ENCODE measurements around the gene PTPRM.

GRCh38 chr18:8121101-8121500 lies 554.0 kb downstream of the PTPRM start:
- TF ChIP-seq YY1 (IDR thresholded peaks at IDR 0.05; ENCODE audit: insufficient read depth, insufficient read length), result no peak
- TF ChIP-seq ZNF274 (IDR thresholded peaks at IDR 0.05; ENCODE audit: low read depth, low read length), result no peak
- no peak for TF ChIP-seq SUZ12 (IDR thresholded peaks at IDR 0.05; ENCODE audit: extremely low read depth, insufficient read depth, insufficient read length)
